ENCODE results near the gene MRTFB. TPM values are rescaled to one million over a fixed set of nuclear protein-coding genes. Genes with fewer than 3 reads are reported as not detected.

MRTFB gene
- total RNA-seq, 1 donor from 2014 or later: 20.9 TPM

DNA sequence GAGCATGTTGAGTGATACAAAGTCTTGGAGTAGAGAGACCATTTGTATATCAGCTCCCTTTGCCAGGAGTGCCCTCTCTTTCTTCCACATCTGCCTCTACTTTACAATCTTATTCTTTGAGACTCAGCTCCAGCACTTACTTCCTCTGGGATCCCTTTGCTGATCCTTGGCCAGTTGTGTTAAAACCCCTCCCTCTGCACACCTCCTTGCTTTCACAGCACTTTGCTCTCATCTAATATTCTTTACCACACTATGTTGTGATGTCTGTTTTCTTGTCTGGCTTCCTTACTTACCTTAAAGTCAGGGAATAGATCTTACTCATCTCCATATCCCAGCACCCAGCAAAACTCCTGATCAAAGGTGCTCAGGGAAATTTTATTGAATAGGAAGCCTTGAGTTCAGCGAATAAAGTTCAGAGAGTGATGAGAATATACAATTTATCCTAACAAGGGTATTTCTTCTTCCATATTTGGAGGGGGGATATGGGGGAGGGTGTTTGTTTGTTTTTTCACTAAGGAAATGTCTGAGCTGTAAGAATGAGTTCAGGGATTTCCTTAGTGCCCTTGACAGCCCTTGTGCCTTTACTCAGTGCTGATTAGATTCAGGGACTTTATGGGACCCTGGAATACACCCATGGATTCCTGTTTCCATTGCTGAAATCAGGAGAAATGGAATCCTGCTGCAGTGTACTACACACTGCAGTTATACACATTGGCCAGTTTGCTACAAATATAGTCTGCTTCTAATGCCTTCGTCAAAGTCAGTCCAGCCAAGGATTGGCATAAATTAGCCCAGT is 32.0 kb downstream of the MRTFB start:
- no peaks in the 10 kb centered on the region for H3K9me3 Mint-ChIP-seq
- no peak overlapping the region for H3K27ac Mint-ChIP-seq
- DNase-seq (no peak), ATAC-seq (ENCODE audit: low read depth) (no peak)
- no peak overlapping the region for H3K4me3 Mint-ChIP-seq
- peaks cover 28% of the 10 kb centered on the region for H3K4me1 Mint-ChIP-seq
- POLR2A ChIA-PET: interaction anchor here (0.5 kb wide), 1 partner anchor 36 kb away, joined by 3 read pairs; no protein-coding TSS in a partner anchor
- TF ChIP-seq, protein P1, sequence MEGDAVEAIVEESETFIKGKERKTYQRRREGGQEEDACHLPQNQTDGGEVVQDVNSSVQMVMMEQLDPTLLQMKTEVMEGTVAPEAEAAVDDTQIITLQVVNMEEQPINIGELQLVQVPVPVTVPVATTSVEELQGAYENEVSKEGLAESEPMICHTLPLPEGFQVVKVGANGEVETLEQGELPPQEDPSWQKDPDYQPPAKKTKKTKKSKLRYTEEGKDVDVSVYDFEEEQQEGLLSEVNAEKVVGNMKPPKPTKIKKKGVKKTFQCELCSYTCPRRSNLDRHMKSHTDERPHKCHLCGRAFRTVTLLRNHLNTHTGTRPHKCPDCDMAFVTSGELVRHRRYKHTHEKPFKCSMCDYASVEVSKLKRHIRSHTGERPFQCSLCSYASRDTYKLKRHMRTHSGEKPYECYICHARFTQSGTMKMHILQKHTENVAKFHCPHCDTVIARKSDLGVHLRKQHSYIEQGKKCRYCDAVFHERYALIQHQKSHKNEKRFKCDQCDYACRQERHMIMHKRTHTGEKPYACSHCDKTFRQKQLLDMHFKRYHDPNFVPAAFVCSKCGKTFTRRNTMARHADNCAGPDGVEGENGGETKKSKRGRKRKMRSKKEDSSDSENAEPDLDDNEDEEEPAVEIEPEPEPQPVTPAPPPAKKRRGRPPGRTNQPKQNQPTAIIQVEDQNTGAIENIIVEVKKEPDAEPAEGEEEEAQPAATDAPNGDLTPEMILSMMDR (IDR thresholded peaks at IDR 0.05): no peak
- H3K27me3 Mint-ChIP-seq: no peaks in the 10 kb centered on the region
- CTCF ChIA-PET: no interaction called here
- intact Hi-C loops (cut with micrococcal nuclease): no loop called here
- H3K36me3 Mint-ChIP-seq (ENCODE audit: low read depth): peaks cover 3% of the 10 kb centered on the region

DNA sequence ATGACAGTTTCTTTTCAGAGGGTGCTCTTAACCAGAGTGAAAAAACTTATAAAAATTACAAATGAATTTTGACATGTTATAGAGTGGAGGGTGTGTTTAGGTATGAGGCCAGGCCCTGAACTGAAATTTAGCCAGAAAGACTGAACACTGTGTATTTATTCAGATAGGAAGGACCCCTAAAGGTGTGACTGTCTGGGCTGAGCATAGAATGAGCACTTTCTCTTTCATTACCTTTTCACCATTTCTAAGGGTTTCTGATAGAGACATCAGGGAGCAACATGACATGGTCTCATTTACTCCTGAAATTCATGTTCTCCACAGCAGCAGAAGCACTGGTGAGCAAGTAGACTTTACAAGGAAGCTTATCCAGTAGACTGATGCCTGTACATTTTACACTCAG is 32.9 kb downstream of the MRTFB start:
- intact Hi-C loops (cut with micrococcal nuclease): no loop called here
- Mint-ChIP-seq H3K4me3 (no peak overlapping the region), H3K4me1 (peaks cover 23% of the 10 kb centered on the region), H3K9me3 (no peaks in the 10 kb centered on the region), H3K27ac (no peak overlapping the region), H3K36me3 (ENCODE audit: low read depth) (peaks cover 3% of the 10 kb centered on the region), H3K27me3 (no peaks in the 10 kb centered on the region)
- TF ChIP-seq, protein P1 (IDR thresholded peaks at IDR 0.05): no peak
- ATAC-seq (ENCODE audit: low read depth) (no peak), DNase-seq (no peak)
- POLR2A ChIA-PET: no interaction called here
- CTCF ChIA-PET: no interaction called here

DNA sequence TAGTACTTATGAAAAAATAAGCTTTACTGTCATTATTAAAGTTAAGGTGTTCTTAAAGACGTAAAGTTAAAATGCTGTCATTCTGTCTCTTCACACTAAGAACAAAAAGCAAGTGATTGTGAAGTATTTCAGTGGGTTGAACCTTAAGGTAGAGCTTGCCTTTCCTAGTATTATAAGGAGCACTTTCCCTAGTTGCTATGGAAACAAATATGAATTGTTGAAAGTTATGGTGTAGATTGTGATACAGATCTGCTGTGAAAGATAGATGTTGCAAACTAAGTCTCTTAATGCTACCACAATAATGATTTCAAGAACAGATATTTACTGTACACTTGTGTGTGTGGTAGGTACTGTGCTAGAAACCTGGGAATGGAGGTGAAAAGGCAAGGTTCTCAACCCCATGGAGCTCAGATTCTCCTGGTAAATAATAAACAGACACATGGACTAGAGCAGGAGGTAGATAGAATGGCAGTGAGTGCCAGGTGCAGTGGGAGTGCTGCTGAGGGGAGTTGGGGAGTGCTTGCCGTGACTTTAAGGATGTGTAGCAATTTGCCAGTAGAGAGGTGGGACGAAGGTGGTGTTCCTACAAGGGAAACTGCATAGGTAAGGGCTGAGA is 34.7 kb downstream of the MRTFB start:
- Mint-ChIP-seq H3K9me3 (no peaks in the 10 kb centered on the region), H3K27ac (no peak overlapping the region), H3K27me3 (no peaks in the 10 kb centered on the region), H3K4me1 (peaks cover 15% of the 10 kb centered on the region), H3K4me3 (no peak overlapping the region), H3K36me3 (ENCODE audit: low read depth) (no peaks in the 10 kb centered on the region)
- intact Hi-C loops (cut with micrococcal nuclease): no loop called here
- DNase-seq (no peak), ATAC-seq (ENCODE audit: low read depth) (no peak)
- ChIA-PET POLR2A (no interaction called here), CTCF (no interaction called here)
- TF ChIP-seq, protein P1 (IDR thresholded peaks at IDR 0.05): no peak

DNA sequence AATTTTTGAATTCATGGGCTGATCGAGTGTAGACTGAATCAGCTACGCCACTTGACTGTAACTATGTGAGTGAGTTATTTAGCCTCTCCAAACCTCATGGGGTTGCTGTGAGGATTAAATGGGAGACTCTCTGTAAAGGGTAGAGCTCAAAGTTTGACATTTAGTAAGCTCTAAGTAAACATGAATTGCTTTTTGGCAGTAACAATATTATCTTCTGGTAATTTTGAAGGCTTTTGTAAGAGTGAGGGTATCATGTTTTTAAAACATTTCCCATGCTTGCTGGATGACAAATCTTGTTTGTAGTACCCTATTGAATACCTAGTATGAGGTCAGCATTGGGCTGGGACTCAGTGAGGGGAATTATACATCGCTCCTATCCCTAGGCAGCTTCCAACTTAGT is 35.3 kb downstream of the MRTFB start:
- no peaks in the 10 kb centered on the region for H3K27me3 Mint-ChIP-seq
- no peak overlapping the region for H3K4me3 Mint-ChIP-seq
- ChIA-PET CTCF (no interaction called here), POLR2A (no interaction called here)
- H3K9me3 Mint-ChIP-seq: no peaks in the 10 kb centered on the region
- ATAC-seq (ENCODE audit: low read depth) (no peak), DNase-seq (no peak)
- peaks cover 9% of the 10 kb centered on the region for H3K4me1 Mint-ChIP-seq
- intact Hi-C loops (cut with micrococcal nuclease): no loop called here
- H3K27ac Mint-ChIP-seq: no peak overlapping the region
- TF ChIP-seq, protein P1 (IDR thresholded peaks at IDR 0.05): no peak
- no peaks in the 10 kb centered on the region for H3K36me3 Mint-ChIP-seq (ENCODE audit: low read depth)

DNA sequence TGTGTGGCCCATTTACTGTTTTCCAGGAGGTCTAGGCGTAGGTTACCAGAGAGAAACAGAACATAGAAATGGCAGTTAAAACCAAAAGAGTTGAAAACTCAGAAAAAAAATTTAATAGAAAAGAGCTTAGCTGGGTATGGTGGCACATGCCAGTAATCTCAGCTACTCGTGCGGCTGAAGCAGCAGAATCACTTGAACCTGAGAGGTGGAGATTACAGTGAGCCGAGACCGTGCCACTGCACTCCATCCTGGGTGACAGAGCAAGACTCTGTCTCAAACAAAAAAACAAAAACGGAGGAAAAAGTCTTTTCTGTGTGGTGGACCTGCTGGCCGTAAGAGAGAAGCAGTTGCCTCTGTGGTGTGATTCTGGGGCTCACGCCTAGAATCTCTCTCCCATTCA is 35.8 kb downstream of the MRTFB start:
- Mint-ChIP-seq H3K27me3 (no peaks in the 10 kb centered on the region), H3K9me3 (no peaks in the 10 kb centered on the region), H3K4me1 (peaks cover 5% of the 10 kb centered on the region), H3K27ac (no peak overlapping the region), H3K4me3 (no peak overlapping the region), H3K36me3 (ENCODE audit: low read depth) (no peaks in the 10 kb centered on the region)
- ATAC-seq (ENCODE audit: low read depth) (no peak), DNase-seq (no peak)
- TF ChIP-seq, protein P1 (IDR thresholded peaks at IDR 0.05): no peak
- POLR2A ChIA-PET: no interaction called here
- CTCF ChIA-PET: no interaction called here
- intact Hi-C loops (cut with micrococcal nuclease): no loop called here

All from activated B cell treated with CpG ODN at 0.5 μM for 24 hours (primary cell).